GM23248 (cell line): Measurements from ENCODE around the gene CNTN1. TPM values are rescaled to one million over a fixed set of nuclear protein-coding genes. Genes with fewer than 3 reads are reported as not detected.

Experiments used
- DNase-seq: peaks from one replicate; pipeline ENCODE4 v3.0.0-alpha.2; 2015
- H2AFZ ChIP-seq: fragments of 200-600 bp; sonication (generic); 2 replicates; pipeline ENCODE4 v1.6.1; 2016; ENCODE audit warnings: antibody characterized with exemption
- H3F3A ChIP-seq: fragments of 200-600 bp; sonication (generic); 2 replicates; pipeline ENCODE4 v1.6.1; 2016; ENCODE audit warnings: mild to moderate bottlenecking, antibody characterized with exemption, mixed run types; ENCODE audit not compliant: insufficient read depth
- H3K27ac ChIP-seq: fragments of 200-600 bp; sonication (generic); 2 replicates; pipeline ENCODE4 v1.5.1; 2016; ENCODE audit warnings: mild to moderate bottlenecking
- H3K27me3 ChIP-seq: fragments of 200-600 bp; sonication (generic); replicated peaks from 2 replicates; pipeline ENCODE4 v1.6.1; 2016; ENCODE audit warnings: mild to moderate bottlenecking; ENCODE audit not compliant: insufficient read depth
- H3K36me3 ChIP-seq: fragments of 200-600 bp; sonication (generic); 2 replicates; pipeline ENCODE4 v1.6.1; 2016; ENCODE audit warnings: low read depth, mild to moderate bottlenecking
- H3K4me1 ChIP-seq: fragments of 200-600 bp; sonication (generic); 2 replicates; pipeline ENCODE4 v1.6.1; 2016; ENCODE audit warnings: mild to moderate bottlenecking; ENCODE audit not compliant: insufficient read depth
- H3K4me2 ChIP-seq: fragments of 200-600 bp; sonication (generic); one replicate; pipeline ENCODE4 v1.6.1; 2016; ENCODE audit warnings: mild to moderate bottlenecking; ENCODE audit not compliant: unreplicated experiment
- H3K4me3 ChIP-seq: fragments of 200-600 bp; sonication (generic); 2 replicates; pipeline ENCODE4 v1.5.1; 2016; ENCODE audit warnings: mild to moderate bottlenecking
- H3K79me2 ChIP-seq: fragments of 200-600 bp; sonication (generic); 2 replicates; pipeline ENCODE4 v1.6.1; 2016; ENCODE audit warnings: mild to moderate bottlenecking; ENCODE audit not compliant: insufficient read depth
- H3K9ac ChIP-seq: fragments of 200-600 bp; sonication (generic); 2 replicates; pipeline ENCODE4 v1.6.1; 2016; ENCODE audit warnings: mild to moderate bottlenecking
- H3K9me2 ChIP-seq: fragments of 200-600 bp; sonication (generic); 2 replicates; pipeline ENCODE4 v1.6.1; 2016; ENCODE audit warnings: mixed run types, mild to moderate bottlenecking, moderate library complexity; ENCODE audit not compliant: insufficient read depth
- H3K9me3 ChIP-seq: fragments of 200-600 bp; sonication (generic); one replicate; pipeline ENCODE4 v1.6.1; 2017; ENCODE audit warnings: low read depth
- H4K20me1 ChIP-seq: fragments of 200-600 bp; sonication (generic); 2 replicates; pipeline ENCODE4 v1.6.0; 2016; ENCODE audit not compliant: insufficient read depth
- EZH2 ChIP-seq: fragments of 200-600 bp; sonication (generic); IDR thresholded peaks from 2 replicates; pipeline ENCODE4 v1.6.1; 2018; ENCODE audit warnings: antibody characterized with exemption, mild to moderate bottlenecking; ENCODE audit not compliant: insufficient read depth, poor library complexity, severe bottlenecking
- EZH2phosphoT487 ChIP-seq: fragments of 200-600 bp; sonication (generic); IDR thresholded peaks from 2 replicates; pipeline ENCODE4 v1.6.1; 2018; ENCODE audit warnings: antibody characterized with exemption, moderate library complexity, mild to moderate bottlenecking, low read depth; ENCODE audit not compliant: insufficient read depth
- WGBS, 2 experiments: methylation state at CpG; one replicate each; pipeline ENCODE4 v1.1.6; 2015 to 2017; ENCODE audit warnings: low lambda C conversion rate in 2 of 2, low coverage in 1 of 2; ENCODE audit errors: missing lambda C conversion rate in 2 of 2; 5-methylcytosine and 5-hydroxymethylcytosine counted together
- in situ Hi-C: fragments of 300-500 bp; cut with MboI; formaldehyde crosslinking; loops from 2 replicates; pipeline ENCODE4 v1.15.0; 2020
- polyA plus RNA-seq: library from polyadenylated mRNA; unstranded; fragments of >200 nt; fragmentation: Nextera tagmentation; extraction: Ambion mirVana; gene quantifications from 2 replicates; pipeline ENCODE4 v1.2.1, GENCODE V29; 2016
- total RNA-seq: library from RNA; depleted of rRNA; stranded (reverse); fragments of >200 nt; shearing (Covaris generic); gene quantifications from 2 replicates; pipeline ENCODE4 v1.2.3, GENCODE V29; 2014

The CNTN1 gene
- total and polyA plus RNA-seq, 2 experiments from 2014 or later = 0.32 to 0.36 TPM

DNA sequence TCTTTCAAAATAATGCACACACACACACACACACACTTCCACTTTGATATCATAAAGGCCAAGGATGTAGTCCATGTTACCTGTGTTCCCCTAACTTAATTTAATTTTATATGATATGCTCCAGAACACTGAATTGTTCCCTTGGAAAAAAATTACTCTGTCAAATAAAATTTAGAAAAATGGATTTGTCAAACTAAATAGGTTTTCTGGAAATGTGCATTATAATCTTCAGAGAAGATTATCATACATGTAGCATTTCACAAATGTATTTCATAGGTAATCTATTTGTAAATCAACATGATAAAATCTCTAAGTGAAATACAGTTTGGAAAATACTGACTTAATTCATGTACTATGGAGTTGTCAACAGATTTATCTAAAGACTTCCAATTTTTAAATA lies 68.6 kb downstream of the CNTN1 start:
- no peaks in the 10 kb centered on the region for H3K36me3 ChIP-seq
- H3K27ac ChIP-seq = no peak overlapping the region
- TF ChIP-seq EZH2 (no peak), EZH2phosphoT487 (no peak)
- H3K27me3 ChIP-seq = no peaks in the 10 kb centered on the region
- H3K4me3 ChIP-seq = no peak overlapping the region
- H3K4me2 ChIP-seq = no peak overlapping the region
- in situ Hi-C loops = no loop called here
- no peak overlapping the region for H3K9ac ChIP-seq
- H3K9me2 ChIP-seq = no peaks in the 10 kb centered on the region
- no peaks in the 10 kb centered on the region for H4K20me1 ChIP-seq
- no peaks in the 10 kb centered on the region for H3F3A ChIP-seq
- H2AFZ ChIP-seq = no peak overlapping the region
- no peaks in the 10 kb centered on the region for H3K9me3 ChIP-seq
- no peak for DNase-seq
- H3K79me2 ChIP-seq = no peaks in the 10 kb centered on the region
- H3K4me1 ChIP-seq = no peaks in the 10 kb centered on the region

DNA sequence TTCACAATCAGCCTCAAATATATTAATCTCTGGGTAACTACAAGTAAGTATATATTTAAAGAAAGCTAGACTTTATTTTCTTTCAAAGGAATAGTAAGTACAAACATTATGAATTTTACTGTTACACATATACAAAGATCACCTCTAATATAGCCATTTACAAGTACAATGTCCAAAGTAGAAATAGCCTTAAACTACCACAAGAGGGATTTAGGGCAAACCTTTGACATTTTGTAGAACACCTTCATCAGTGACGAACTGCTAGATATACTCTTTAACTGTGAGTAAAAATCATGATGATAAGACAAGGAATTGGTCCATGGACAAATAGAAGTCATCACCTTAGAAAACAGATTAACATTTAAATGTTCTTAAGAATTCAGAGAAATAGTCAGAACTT lies 69.8 kb downstream of the CNTN1 start:
- DNase-seq = no peak

DNA sequence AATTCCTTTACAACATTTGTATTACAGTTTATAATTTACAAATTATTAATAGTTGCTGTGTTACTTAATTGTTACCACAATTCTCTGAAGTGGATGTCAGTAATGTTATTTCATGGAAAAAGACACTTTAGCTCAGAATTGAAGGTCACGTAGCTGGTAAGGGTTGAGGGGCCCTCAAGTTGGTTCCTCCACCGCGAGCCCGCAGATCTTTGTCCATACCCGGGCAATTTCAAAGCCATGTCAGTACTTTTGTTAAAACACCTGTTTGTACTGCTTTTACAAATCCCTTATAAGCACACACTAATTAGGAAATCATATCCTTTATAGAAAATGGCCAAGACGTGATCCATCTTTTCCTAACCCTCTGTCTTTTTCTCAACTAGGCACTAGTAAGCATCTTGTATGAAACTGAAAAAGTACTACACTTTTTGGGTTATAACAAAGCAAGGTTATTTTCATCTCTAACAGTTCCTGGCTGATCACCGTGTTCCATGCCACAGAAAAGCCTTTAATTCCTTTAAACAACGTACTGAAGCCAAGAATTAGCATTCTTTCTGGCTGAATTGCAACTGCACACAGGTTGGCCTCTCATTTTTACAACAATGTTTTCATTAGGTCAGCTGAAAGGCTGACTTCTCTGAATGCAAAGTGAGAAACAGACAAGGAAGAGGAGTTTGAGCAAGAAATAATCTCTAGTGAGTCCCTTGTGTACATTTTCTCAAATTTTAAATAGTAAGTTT lies 76.1 kb downstream of the CNTN1 start:
- no peak for TF ChIP-seq EZH2phosphoT487
- TF ChIP-seq EZH2 = no peak
- no peaks in the 10 kb centered on the region for H3K36me3 ChIP-seq
- 52 to 61% methylated on average over 8 of the region's 8 CpGs for WGBS, 2 experiments

More for the DNA sequence above, 69.8 kb downstream of the CNTN1 start:
- Histone ChIP-seq H3F3A (no peaks in the 10 kb centered on the region), H3K4me2 (no peak overlapping the region), H3K36me3 (no peaks in the 10 kb centered on the region), H3K4me3 (no peak overlapping the region), H3K9me2 (no peaks in the 10 kb centered on the region), H4K20me1 (no peaks in the 10 kb centered on the region), H3K9ac (no peak overlapping the region), H3K79me2 (no peaks in the 10 kb centered on the region), H3K27ac (no peak overlapping the region), H3K9me3 (no peaks in the 10 kb centered on the region), H2AFZ (no peak overlapping the region), H3K27me3 (no peaks in the 10 kb centered on the region), H3K4me1 (no peaks in the 10 kb centered on the region)
- in situ Hi-C loops = no loop called here
- no peak for TF ChIP-seq EZH2
- 57 to 85% methylated on average over 1 of the region's 1 CpG for WGBS, 2 experiments

DNA sequence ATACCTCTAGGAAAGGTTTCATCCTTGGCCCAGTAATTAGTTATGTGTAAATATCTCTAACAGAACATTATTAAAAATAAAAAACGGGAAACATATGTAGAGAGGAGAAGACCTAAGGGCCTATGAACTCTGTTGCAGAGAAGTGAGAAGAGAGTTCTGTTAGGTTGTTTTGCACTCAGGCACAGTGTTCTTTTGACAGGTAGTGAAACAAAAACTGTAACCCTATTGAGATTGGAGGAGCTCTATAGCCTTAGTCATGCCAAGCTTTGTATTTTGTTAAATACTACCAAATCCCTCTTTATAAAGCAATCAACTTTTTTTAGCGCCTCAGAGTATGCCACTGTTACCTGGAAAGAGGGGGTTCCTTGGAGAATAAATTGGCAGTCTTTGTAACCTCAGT lies 77.6 kb downstream of the CNTN1 start:
- Histone ChIP-seq H3K4me1 (no peaks in the 10 kb centered on the region), H3K9me3 (no peaks in the 10 kb centered on the region), H3K36me3 (no peaks in the 10 kb centered on the region), H4K20me1 (no peaks in the 10 kb centered on the region), H3K79me2 (no peaks in the 10 kb centered on the region), H3K27me3 (no peaks in the 10 kb centered on the region), H2AFZ (no peak overlapping the region), H3K9ac (no peak overlapping the region), H3K4me3 (no peak overlapping the region), H3F3A (no peaks in the 10 kb centered on the region), H3K4me2 (no peak overlapping the region), H3K27ac (no peak overlapping the region), H3K9me2 (no peaks in the 10 kb centered on the region)
- in situ Hi-C loops = no loop called here
- WGBS, 2 experiments = 2 to 6% methylated on average over 2 of the region's 2 CpGs
- TF ChIP-seq EZH2 (no peak), EZH2phosphoT487 (no peak)
- DNase-seq = no peak

More for the DNA sequence above, 76.1 kb downstream of the CNTN1 start:
- H3K9me3 ChIP-seq = no peaks in the 10 kb centered on the region
- H3K4me1 ChIP-seq = no peaks in the 10 kb centered on the region
- no peaks in the 10 kb centered on the region for H3K27me3 ChIP-seq
- no peak overlapping the region for H2AFZ ChIP-seq
- H3K9ac ChIP-seq = no peak overlapping the region
- H3K9me2 ChIP-seq = no peaks in the 10 kb centered on the region
- no peak overlapping the region for H3K4me2 ChIP-seq
- DNase-seq = no peak
- no peaks in the 10 kb centered on the region for H3K79me2 ChIP-seq
- H3K4me3 ChIP-seq = no peak overlapping the region
- H4K20me1 ChIP-seq = no peaks in the 10 kb centered on the region
- H3K27ac ChIP-seq = no peak overlapping the region
- no peaks in the 10 kb centered on the region for H3F3A ChIP-seq
- in situ Hi-C loops = no loop called here

DNA sequence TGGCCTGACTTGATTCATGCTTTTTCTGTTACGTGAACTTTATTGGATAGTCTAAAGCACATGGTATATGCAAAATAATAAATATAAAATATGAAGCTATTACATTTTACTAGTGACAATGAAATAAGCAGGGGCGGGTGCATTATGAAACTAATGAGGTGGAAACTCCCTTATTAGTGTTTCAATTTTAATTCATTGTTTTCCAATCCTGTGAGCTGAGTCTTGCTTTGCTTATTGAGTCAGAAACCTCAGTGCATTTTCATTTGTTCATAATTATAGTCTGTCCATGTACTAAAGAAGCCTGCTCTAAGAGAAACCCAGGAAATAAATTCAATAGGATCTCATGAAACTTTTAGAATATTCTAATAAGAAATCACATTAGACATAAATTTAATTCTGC lies 78.5 kb downstream of the CNTN1 start:
- Histone ChIP-seq H3K4me3 (no peak overlapping the region), H3K4me1 (no peaks in the 10 kb centered on the region), H3K36me3 (no peaks in the 10 kb centered on the region), H3F3A (no peaks in the 10 kb centered on the region), H3K9me3 (no peaks in the 10 kb centered on the region), H3K9me2 (no peaks in the 10 kb centered on the region), H3K4me2 (no peak overlapping the region), H3K27ac (no peak overlapping the region), H2AFZ (no peak overlapping the region), H4K20me1 (no peaks in the 10 kb centered on the region), H3K27me3 (no peaks in the 10 kb centered on the region), H3K79me2 (no peaks in the 10 kb centered on the region), H3K9ac (no peak overlapping the region)
- in situ Hi-C loops = no loop called here
- DNase-seq = no peak
- TF ChIP-seq EZH2 (no peak), EZH2phosphoT487 (no peak)
- WGBS, 2 experiments = 45 to 46% methylated on average over 2 of the region's 2 CpGs
